ENCODE results near the gene HSD17B8. TPM values are rescaled to one million over a fixed set of nuclear protein-coding genes. Genes with fewer than 3 reads are reported as not detected.
A peak's percentile ranks its signal among the peaks of the same experiment; 100 is the strongest.

The HSD17B8 gene
- total and polyA plus RNA-seq, 10 of the 15 experiments (the other 5 are each of a cell fraction or from before 2014, with no cell fraction given): 3.1 to 54.3 (median 26.5) TPM

- TF ChIP-seq JUND (IDR thresholded peaks at IDR 0.05; ENCODE audit: low read depth, low read length): no peak
- TF ChIP-seq RB1 (IDR thresholded peaks at IDR 0.05; ENCODE audit: borderline replicate concordance): 0 out of 2 replicates have a peak, but pooled peaks have one; percentile 11
- 0 out of 2 replicates have a peak, but pooled peaks have one; percentile 27 for TF ChIP-seq TAF1 (IDR thresholded peaks at IDR 0.05; ENCODE audit: borderline replicate concordance, low read depth, low read length)
- peak; percentile 98 for TF ChIP-seq NR2F1 (conservative IDR thresholded peaks at IDR 0.05)
- no peak for TF ChIP-seq TBL1XR1 (IDR thresholded peaks at IDR 0.05; ENCODE audit: low read depth, low read length)
- TF ChIP-seq FOXM1 (IDR thresholded peaks at IDR 0.05; ENCODE audit: low read depth, low read length): no peak
- TF ChIP-seq RELA (IDR thresholded peaks at IDR 0.05; ENCODE audit: borderline replicate concordance, partially characterized antibody): no peak
- no peak for TF ChIP-seq WRNIP1 (IDR thresholded peaks at IDR 0.05; ENCODE audit: borderline replicate concordance, low read depth, low read length)
- no peak for TF ChIP-seq CREB1 (IDR thresholded peaks at IDR 0.05; ENCODE audit: low read depth)
- TF ChIP-seq POLR2A (IDR thresholded peaks at IDR 0.05; ENCODE audit: low read depth, low read length): peak; percentile 77
- peak; percentile 31; the same call in 1 of the 2 replicates for TF ChIP-seq PKNOX1 (IDR thresholded peaks at IDR 0.05)
- peak; percentile 55; the same call in 1 of the 2 replicates for TF ChIP-seq RELB (IDR thresholded peaks at IDR 0.05; ENCODE audit: low read depth)
- peak; percentile 10; the same call in 1 of the 2 replicates for TF ChIP-seq LARP7 (IDR thresholded peaks at IDR 0.05)
- TF ChIP-seq EP300 (IDR thresholded peaks at IDR 0.05; ENCODE audit: borderline replicate concordance in 1 of 2, control insufficient read depth in 1 of 2, low read depth in 2 of 2, low read length in 2 of 2): no peak
- TF ChIP-seq IRF4 (IDR thresholded peaks at IDR 0.05; ENCODE audit: low read depth, low read length): no peak
- no peak for TF ChIP-seq BMI1 (IDR thresholded peaks at IDR 0.05; ENCODE audit: borderline replicate concordance)
- TF ChIP-seq EGR1 (IDR thresholded peaks at IDR 0.05; ENCODE audit: borderline replicate concordance in 1 of 2, low read depth in 2 of 2, low read length in 2 of 2): 0 out of 3 replicates have a peak, but pooled peaks of 1 of the 2 experiments have one; percentile 39
- peak; percentile 91 for TF ChIP-seq NR2C1 (IDR thresholded peaks at IDR 0.05)
- peak; percentile 94 for TF ChIP-seq NFYB (IDR thresholded peaks at IDR 0.05; ENCODE audit: insufficient read depth, low read depth, low read length)
- TF ChIP-seq USF2 (IDR thresholded peaks at IDR 0.05; ENCODE audit: borderline replicate concordance, low read depth, low read length): no peak
- peak in 1 of 2 experiments; percentile 27; a peak in 1 of 4 replicates for TF ChIP-seq BHLHE40 (IDR thresholded peaks at IDR 0.05; ENCODE audit: borderline replicate concordance in 1 of 2, low read depth in 2 of 2, low read length in 1 of 2)
- no peak for TF ChIP-seq NR2C2 (IDR thresholded peaks at IDR 0.05; ENCODE audit: borderline replicate concordance, control insufficient read depth, insufficient read length, low read depth)
- no peak for TF ChIP-seq ESRRA (IDR thresholded peaks at IDR 0.05; ENCODE audit: low read length)
- TF ChIP-seq PAX5 (IDR thresholded peaks at IDR 0.05; ENCODE audit: borderline replicate concordance, low read depth, low read length): 0 out of 2 replicates have a peak, but pooled peaks have one; percentile 38
- TF ChIP-seq CBX5 (IDR thresholded peaks at IDR 0.05; ENCODE audit: low read depth): no peak
- TF ChIP-seq HCFC1 (IDR thresholded peaks at IDR 0.05; ENCODE audit: low read length): no peak
Measured at GRCh38 chr6:33204415-33205190, at the start of gene HSD17B8 (continued).
